OCI-LY3 (cell line): ENCODE data around the gene RILPL2.
"Not testable (repeated sequence)": the region's sequence is repeated elsewhere in the genome, so short reads cannot be mapped to it uniquely, and the experiment has no call there.

Source experiments
- H2AFZ ChIP-seq: fragments of 200-600, 300-600 bp; shearing (Covaris generic); 2 replicates; pipeline ENCODE4 v1.6.0; 2014; ENCODE audit warnings: antibody characterized with exemption, low read depth, low read length
- H3K27ac ChIP-seq: fragments of 200-600, 300-600 bp; sonication (generic); 2 replicates; pipeline ENCODE4 v1.5.1; 2014; ENCODE audit warnings: mild to moderate bottlenecking, low read length, moderate library complexity, mixed read lengths
- H3K27me3 ChIP-seq: fragments of 200-600, 300-600 bp; sonication (generic); 2 replicates; pipeline ENCODE4 v1.6.1; 2014; ENCODE audit warnings: low read depth, low read length, mixed read lengths
- H3K36me3 ChIP-seq: fragments of 200-600, 300-600 bp; sonication (generic); replicated peaks from 2 replicates; pipeline ENCODE3; 2014; ENCODE audit warnings: low read depth, low read length, mixed read lengths
- H3K4me1 ChIP-seq: fragments of 300-600, 200-600 bp; sonication (generic); 2 replicates; pipeline ENCODE4 v1.6.1; 2014; ENCODE audit warnings: low read length, mixed read lengths
- H3K4me2 ChIP-seq: fragments of 200-600, 300-600 bp; sonication (generic); 2 replicates; pipeline ENCODE4 v1.6.1; 2014; ENCODE audit warnings: low read length, mixed read lengths
- H3K4me3 ChIP-seq: fragments of 300-600, 200-600 bp; sonication (generic); 2 replicates; pipeline ENCODE4 v1.5.1; 2014; ENCODE audit warnings: antibody characterized with exemption, mild to moderate bottlenecking, low read length, moderate library complexity
- H3K79me2 ChIP-seq: fragments of 300-600, 200-600 bp; shearing (Covaris generic); 2 replicates; pipeline ENCODE4 v1.6.1; 2014; ENCODE audit warnings: mild to moderate bottlenecking, low read length, mixed read lengths
- H3K9ac ChIP-seq: fragments of 300-600, 200-600 bp; shearing (Covaris generic); 2 replicates; pipeline ENCODE4 v1.6.0; 2014; ENCODE audit warnings: mild to moderate bottlenecking, low read length, moderate library complexity
- H3K9me3 ChIP-seq: fragments of 200-600, 300-600 bp; shearing (Covaris generic); 2 replicates; pipeline ENCODE4 v1.6.1; 2014; ENCODE audit warnings: low read length, mixed read lengths; ENCODE audit not compliant: insufficient read depth
- H4K20me1 ChIP-seq: fragments of 200-600, 300-600 bp; sonication (generic); 2 replicates; pipeline ENCODE4 v1.6.1; 2016; ENCODE audit warnings: low read length, mixed read lengths; ENCODE audit not compliant: insufficient read depth
- CTCF ChIP-seq: fragments of 200-600, 300-600 bp; sonication (generic); IDR thresholded peaks from 2 replicates; pipeline ENCODE4 v1.5.1; 2014; ENCODE audit warnings: antibody characterized with exemption, low read length, low read depth
- EZH2phosphoT487 ChIP-seq: fragments of 200-600 bp; shearing (Covaris generic); IDR thresholded peaks from 2 replicates; pipeline ENCODE4 v1.6.1; 2018; ENCODE audit warnings: antibody characterized with exemption, mixed run types, low read depth

RILPL2 gene

GRCh38 chr12:123384318-123384993 lies 52.0 kb downstream of the RILPL2 start:
- Histone ChIP-seq H3K9me3 (no peaks in the 10 kb centered on the region), H3K4me2 (peak overlapping the region; percentile 66), H3K9ac (peak overlapping the region; percentile 74), H3K27me3 (no peaks in the 10 kb centered on the region), H2AFZ (peak overlapping the region; percentile 60; the same call in 1 of the 2 replicates), H3K4me3 (peak overlapping the region; percentile 79), H3K4me1 (peaks cover 22% of the 10 kb centered on the region), H4K20me1 (no peaks in the 10 kb centered on the region; the same call in 1 of the 2 replicates), H3K79me2 (peaks cover 22% of the 10 kb centered on the region), H3K36me3 (no peaks in the 10 kb centered on the region), H3K27ac (peak overlapping the region; percentile 24)
- TF ChIP-seq CTCF: 0 out of 2 replicates have a peak, but pooled peaks have one; percentile 13
- no peak for TF ChIP-seq EZH2phosphoT487

GRCh38 chr12:123382684-123383083 lies 53.8 kb downstream of the RILPL2 start:
- H3K4me1 ChIP-seq: peaks cover 16% of the 10 kb centered on the region
- no peak overlapping the region for H3K4me3 ChIP-seq
- no peak overlapping the region for H3K9ac ChIP-seq
- no peak for TF ChIP-seq CTCF
- no peak for TF ChIP-seq EZH2phosphoT487
- no peaks in the 10 kb centered on the region for H3K27me3 ChIP-seq
- peaks cover 17% of the 10 kb centered on the region for H3K79me2 ChIP-seq
- no peaks in the 10 kb centered on the region for H3K9me3 ChIP-seq
- no peak overlapping the region for H2AFZ ChIP-seq
- H4K20me1 ChIP-seq: no peaks in the 10 kb centered on the region; the same call in 1 of the 2 replicates
- no peak overlapping the region for H3K27ac ChIP-seq
- H3K36me3 ChIP-seq: no peaks in the 10 kb centered on the region
- no peak overlapping the region for H3K4me2 ChIP-seq

GRCh38 chr12:123379391-123379790 lies 57.1 kb downstream of the RILPL2 start:
- H3K27me3 ChIP-seq: no peaks in the 10 kb centered on the region
- H2AFZ ChIP-seq: no peak overlapping the region
- H4K20me1 ChIP-seq: no peaks in the 10 kb centered on the region
- TF ChIP-seq CTCF (no peak), EZH2phosphoT487 (no peak)
- no peak overlapping the region for H3K27ac ChIP-seq
- no peaks in the 10 kb centered on the region for H3K36me3 ChIP-seq
- H3K4me3 ChIP-seq: no peak overlapping the region
- peaks cover 9% of the 10 kb centered on the region; the same call in 1 of the 2 replicates for H3K4me1 ChIP-seq
- no peak overlapping the region for H3K9ac ChIP-seq
- no peaks in the 10 kb centered on the region for H3K9me3 ChIP-seq
- H3K79me2 ChIP-seq: peaks cover 2% of the 10 kb centered on the region; the same call in 1 of the 2 replicates
- no peak overlapping the region for H3K4me2 ChIP-seq

- H4K20me1 ChIP-seq, H3K79me2 ChIP-seq, H3K4me2 ChIP-seq, H3K9me3 ChIP-seq, H3K4me3 ChIP-seq, H3K27ac ChIP-seq, H3K36me3 ChIP-seq, H3K27me3 ChIP-seq, H2AFZ ChIP-seq, H3K9ac ChIP-seq: not testable (repeated sequence)
- peaks cover 16% of the 10 kb centered on the region for H3K4me1 ChIP-seq
Observed at GRCh38 chr12:123372415-123372814, 64.1 kb downstream of the RILPL2 start.

GRCh38 chr12:123371667-123372368 lies 64.7 kb downstream of the RILPL2 start:
- not testable (repeated sequence) for H3K36me3 ChIP-seq, H3K27me3 ChIP-seq, H4K20me1 ChIP-seq, H3K9ac ChIP-seq, H3K27ac ChIP-seq, H2AFZ ChIP-seq, H3K9me3 ChIP-seq, H3K4me3 ChIP-seq, H3K4me2 ChIP-seq, H3K79me2 ChIP-seq
- peaks cover 16% of the 10 kb centered on the region for H3K4me1 ChIP-seq
